Measurements from ENCODE around the gene RBM6. TPM values are rescaled to one million over a fixed set of nuclear protein-coding genes. Genes with fewer than 3 reads are reported as not detected.

RBM6 gene
- polyA plus RNA-seq, 3 donors, result 119 to 192 (median 135) TPM

DNA sequence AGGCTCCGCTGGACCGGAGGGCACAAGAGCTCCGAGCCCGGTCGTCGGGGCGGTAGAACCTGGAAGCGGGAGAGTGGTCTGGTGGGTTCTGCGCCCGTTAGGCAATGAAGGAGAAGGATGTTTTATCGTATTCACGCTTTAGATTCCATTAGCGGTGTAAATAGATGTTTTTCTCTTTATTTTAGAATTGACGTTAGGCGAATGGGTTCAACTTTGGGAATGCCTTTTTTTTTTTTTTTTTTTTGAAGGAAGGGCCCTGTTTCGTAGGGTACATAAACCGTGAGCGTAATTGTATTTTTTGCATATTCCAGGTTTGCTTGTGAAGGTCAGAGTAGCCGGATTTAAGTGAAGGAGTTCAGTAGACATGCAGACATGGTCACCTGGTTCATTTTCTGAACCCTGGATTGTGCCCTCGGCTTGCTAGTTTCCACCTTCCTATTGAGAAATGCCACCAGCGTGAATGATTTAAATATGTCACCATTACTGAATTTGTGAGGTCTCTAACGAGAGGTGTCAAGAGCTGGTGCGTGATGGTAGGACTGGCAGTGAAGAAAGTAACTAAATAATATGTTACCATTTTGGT lies 808 bp downstream of the RBM6 start:
- DNase-seq (ENCODE audit: extremely low read depth in 1 of 11, low read depth in 9 of 11, low spot score in 4 of 11), result no peak

GRCh38 chr3:49942651-49943050 lies 2.7 kb downstream of the RBM6 start:
- no peak for DNase-seq (ENCODE audit: extremely low read depth in 1 of 11, low read depth in 9 of 11, low spot score in 4 of 11)

- no peak for DNase-seq (ENCODE audit: extremely low read depth in 1 of 11, low read depth in 9 of 11, low spot score in 4 of 11)
These were observed 13.0 kb downstream of the RBM6 start for GRCh38 chr3:49952924-49953323.

DNA sequence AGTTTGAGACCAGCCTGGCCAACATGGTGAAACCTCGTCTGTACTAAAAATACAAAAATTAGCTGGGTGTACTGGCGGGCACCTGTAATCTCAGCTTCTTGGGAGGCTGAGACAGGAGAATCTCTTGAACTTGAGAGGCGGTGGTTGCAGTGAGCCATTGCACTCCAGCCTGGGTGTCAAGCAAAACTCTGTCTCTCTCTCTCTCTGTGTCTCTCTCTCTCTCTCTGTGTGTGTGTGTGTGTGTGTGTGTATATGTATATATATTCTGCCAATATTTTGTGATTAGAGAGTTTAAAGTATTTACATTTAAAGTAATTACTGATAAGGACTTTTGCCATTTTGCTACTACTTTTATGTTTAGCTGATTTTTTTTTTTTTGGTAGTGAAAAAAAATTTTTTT lies 15.7 kb downstream of the RBM6 start:
- no peak for DNase-seq (ENCODE audit: extremely low read depth in 1 of 11, low read depth in 9 of 11, low spot score in 4 of 11)

- no peak for DNase-seq (ENCODE audit: extremely low read depth in 1 of 11, low read depth in 9 of 11, low spot score in 4 of 11)
These were observed 26.4 kb downstream of the RBM6 start for GRCh38 chr3:49966233-49966942.

DNA sequence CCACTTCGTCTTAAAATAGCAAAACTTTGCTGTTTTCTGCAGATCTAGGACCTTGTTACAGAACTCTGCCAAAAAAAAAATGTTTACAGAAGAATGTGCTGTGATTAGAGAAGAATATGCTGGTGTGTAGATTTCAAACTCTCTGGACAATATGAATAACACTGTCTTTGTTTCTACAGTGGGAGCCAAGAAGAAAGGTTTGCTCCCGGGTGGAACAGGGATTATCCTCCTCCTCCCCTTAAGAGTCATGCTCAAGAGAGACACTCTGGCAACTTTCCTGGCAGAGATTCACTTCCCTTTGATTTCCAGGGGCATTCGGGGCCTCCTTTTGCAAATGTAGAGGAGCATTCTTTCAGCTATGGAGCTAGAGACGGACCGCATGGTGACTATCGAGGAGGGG lies 27.3 kb downstream of the RBM6 start:
- DNase-seq (ENCODE audit: extremely low read depth in 1 of 11, low read depth in 9 of 11, low spot score in 4 of 11), result no peak

DNA sequence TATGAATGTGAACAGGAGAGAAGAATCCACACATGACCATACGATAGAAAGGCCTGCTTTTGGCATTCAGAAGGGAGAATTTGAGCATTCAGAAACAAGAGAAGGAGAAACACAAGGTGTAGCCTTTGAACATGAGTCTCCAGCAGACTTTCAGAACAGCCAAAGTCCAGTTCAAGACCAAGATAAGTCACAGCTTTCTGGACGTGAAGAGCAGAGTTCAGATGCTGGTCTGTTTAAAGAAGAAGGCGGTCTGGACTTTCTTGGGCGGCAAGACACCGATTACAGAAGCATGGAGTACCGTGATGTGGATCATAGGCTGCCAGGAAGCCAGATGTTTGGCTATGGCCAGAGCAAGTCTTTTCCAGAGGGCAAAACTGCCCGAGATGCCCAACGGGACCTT lies 28.4 kb downstream of the RBM6 start:
- no peak for DNase-seq (ENCODE audit: extremely low read depth in 1 of 11, low read depth in 9 of 11, low spot score in 4 of 11)

- no peak for DNase-seq (ENCODE audit: extremely low read depth in 1 of 11, low read depth in 9 of 11, low spot score in 4 of 11)
These were observed 32.7 kb downstream of the RBM6 start for GRCh38 chr3:49972656-49973055.

DNA sequence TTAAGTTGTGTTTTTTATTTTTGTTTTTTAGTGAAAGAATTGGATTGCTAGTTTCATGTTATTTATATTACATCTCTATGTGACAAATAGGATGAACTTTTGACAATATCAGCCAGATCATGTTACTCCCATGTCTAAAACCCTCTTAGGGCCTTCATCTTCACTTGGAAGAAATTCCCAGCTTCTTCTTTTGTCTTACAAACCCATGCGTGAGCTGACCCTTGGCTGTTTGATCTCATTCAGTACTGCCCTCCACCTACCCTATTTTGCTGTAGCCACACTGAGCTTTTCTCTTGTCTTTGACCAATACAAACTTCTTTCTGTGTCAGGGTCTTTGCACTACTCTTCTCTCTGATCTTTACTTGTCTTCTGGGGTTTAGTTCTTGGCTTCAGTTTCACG lies 37.0 kb downstream of the RBM6 start:
- DNase-seq (ENCODE audit: extremely low read depth in 1 of 11, low read depth in 9 of 11, low spot score in 4 of 11), result no peak

DNA sequence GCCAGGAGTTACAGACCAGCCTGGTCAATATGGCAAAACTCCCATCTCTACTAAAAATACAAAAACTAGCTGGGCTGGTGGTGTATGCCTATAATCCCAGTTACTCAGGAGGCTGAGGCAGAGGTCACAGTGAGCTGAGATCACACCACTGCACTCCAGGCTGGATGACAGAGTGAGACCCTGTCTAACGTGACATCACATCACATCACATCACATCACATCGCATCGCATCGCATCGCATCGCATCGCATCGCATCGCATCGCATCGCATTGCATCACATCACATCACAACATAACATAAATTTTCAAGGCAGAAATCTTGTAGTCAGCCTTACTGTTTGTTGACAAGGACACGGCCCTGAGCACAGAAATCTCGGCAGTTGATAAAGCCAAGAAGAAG lies 44.4 kb downstream of the RBM6 start:
- DNase-seq (ENCODE audit: extremely low read depth in 1 of 11, low read depth in 9 of 11, low spot score in 4 of 11), result no peak

DNA sequence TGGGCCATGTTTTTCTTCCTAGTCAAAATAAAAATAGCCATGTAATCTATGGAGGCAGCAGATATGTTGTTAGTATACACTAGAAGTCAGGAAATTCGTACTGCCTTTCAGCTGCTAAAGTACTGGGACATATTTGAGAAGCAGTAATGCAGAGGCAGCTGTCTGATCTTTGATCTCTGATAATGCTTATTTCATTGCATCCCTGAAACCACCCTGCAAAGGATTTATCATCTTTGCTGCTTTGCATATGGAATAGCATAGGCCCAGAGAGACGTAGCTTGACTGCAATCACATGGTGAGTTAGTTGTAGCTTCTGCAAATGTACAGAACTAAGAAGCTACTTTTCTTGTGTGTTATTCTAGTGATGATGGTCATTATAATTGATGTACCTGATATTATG lies 52.4 kb downstream of the RBM6 start:
- no peak for DNase-seq (ENCODE audit: extremely low read depth in 1 of 11, low read depth in 9 of 11, low spot score in 4 of 11)

DNA sequence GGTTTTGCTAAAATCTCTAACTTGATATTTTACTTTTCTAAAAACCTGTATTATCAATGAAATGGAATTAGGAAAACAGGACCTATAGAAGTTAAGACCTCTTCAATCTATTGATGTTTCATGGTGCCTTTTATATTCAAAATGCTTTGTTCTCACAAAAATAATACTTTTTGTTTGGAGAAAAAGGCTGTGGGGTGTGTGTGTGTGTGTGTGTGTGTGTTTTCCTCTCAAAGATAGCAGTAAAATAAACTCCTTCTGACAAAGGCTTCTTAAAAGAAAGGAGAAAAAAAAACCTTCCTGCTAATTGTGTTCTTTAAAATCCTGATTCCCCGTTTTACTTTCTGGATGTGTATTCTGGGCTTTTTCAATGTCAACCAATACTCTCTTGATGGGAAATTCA lies 54.5 kb downstream of the RBM6 start:
- no peak for DNase-seq (ENCODE audit: extremely low read depth in 1 of 11, low read depth in 9 of 11, low spot score in 4 of 11)

- DNase-seq (ENCODE audit: extremely low read depth in 1 of 11, low read depth in 9 of 11, low spot score in 4 of 11), result no peak
These were observed 56.1 kb downstream of the RBM6 start for GRCh38 chr3:49996016-49996415.

- no peak for DNase-seq (ENCODE audit: extremely low read depth in 1 of 11, low read depth in 9 of 11, low spot score in 4 of 11)
These were observed 57.9 kb downstream of the RBM6 start for GRCh38 chr3:49997862-49998261.

DNA sequence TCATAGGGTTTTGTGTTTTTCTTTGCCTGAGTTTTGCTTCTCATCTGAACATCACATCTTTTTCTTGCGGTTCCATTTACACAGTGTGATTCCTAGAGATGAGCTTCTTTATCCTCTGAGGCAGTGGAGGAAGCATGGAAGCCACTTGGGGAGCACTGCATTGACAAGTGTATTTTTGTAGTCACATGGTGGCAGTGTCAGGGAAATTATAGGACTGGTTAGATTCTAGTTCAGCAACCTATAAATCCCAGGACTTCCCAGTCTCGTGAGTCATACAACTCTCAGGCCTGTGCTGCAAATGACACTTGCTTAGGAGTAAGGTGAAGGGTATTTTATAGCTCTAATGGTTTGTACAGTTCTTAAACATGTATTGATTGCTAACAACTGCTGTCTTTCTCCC lies 58.4 kb downstream of the RBM6 start:
- no peak for DNase-seq (ENCODE audit: extremely low read depth in 1 of 11, low read depth in 9 of 11, low spot score in 4 of 11)

DNA sequence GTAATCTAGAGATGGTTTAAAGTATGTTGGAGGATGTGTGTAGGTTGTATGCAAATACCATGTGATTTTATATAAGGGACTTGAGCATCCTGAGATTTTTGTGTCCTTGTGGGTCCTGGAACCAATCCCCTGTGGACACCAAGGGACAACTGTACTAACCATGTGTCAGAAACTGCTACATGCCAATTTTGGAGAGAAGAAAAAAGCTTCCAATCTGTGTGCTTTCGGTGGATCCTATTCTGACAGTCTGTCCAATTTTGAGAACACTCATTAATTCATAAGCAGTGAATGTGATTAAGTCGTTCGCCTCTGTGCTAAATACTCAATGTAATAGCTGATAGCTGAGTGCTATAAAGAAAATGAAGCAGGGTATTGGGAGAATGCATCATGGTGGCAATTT lies 61.6 kb downstream of the RBM6 start:
- no peak for DNase-seq (ENCODE audit: extremely low read depth in 1 of 11, low read depth in 9 of 11, low spot score in 4 of 11)

DNA sequence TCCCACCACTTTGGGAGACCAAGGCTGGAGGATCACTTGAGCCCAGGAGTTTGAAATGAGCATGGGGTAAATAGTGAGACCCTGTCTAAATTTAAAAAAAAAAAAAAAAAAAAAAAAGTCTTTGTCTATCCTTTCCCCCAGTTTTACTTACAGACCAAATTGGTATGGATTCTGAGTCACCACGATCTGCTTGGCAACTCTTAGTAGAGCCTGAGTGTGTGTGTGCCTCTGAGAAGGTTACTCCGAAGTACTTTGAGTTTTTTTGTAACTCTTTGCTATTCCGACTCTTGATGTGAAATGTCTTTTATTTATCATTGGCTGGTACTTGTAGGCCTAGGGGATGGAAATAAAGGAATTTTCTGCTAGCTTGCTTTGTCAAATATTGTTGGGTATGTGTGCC lies 63.3 kb downstream of the RBM6 start:
- DNase-seq (ENCODE audit: extremely low read depth in 1 of 11, low read depth in 9 of 11, low spot score in 4 of 11), result no peak

DNA sequence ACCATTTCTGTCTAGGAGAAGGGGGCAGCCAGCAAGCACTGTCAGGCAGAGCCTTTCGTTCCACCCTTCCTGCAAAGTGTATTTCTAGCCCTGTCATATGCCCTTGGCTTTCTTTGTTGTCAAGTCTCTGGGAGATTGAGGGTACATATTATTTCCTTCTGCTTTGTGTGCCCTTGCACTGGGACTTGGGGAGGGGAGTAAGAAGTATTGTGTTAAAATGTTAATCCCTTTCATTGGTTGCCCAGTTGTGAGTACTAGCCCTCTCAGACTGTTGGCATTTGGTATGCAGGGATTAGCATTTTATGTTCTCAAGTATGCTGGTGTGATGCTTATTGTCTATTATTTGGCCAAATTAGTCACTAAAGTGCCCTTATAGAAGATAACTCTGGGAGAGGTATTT lies 63.9 kb downstream of the RBM6 start:
- no peak for DNase-seq (ENCODE audit: extremely low read depth in 1 of 11, low read depth in 9 of 11, low spot score in 4 of 11)

DNA sequence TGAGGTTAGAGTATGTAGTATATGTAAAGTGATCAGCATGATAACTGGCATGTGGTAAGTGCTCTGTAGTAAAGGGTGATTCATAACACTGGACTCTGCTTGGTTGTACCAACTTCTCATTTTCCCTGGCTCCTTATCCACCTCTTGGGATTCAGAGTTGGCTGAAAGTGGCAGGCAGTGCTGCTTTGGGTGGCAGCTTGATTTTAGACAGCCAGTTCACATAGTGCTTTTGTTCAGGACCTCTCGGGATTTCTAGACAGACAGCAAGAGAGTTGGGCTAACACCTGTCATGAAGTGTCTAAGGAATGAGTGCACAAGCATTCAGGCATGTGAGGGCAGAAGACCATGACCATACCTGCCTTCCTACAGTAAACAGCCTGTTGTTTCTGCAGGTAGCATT lies 69.0 kb downstream of the RBM6 start:
- no peak for DNase-seq (ENCODE audit: extremely low read depth in 1 of 11, low read depth in 9 of 11, low spot score in 4 of 11)

DNA sequence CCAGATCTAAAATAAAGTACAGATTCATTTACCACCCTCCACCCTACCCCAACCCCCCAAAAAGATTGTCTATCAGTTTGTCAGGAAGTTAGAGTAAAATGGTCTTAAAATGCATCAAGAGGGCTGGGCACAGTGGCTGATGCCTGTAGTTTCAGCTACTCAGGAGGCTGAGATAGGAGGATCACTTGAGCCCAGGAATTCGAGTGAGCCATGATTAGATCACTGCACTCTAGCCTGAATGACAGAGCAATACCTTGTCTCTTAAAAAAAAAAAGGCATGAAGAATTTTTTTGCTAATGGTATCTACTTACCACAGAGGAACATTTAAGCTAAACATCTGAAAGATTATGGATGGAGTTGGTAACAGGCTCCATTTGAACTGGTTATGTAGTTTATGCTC lies 71.0 kb downstream of the RBM6 start:
- DNase-seq (ENCODE audit: extremely low read depth in 1 of 11, low read depth in 9 of 11, low spot score in 4 of 11), result no peak

- no peak for DNase-seq (ENCODE audit: extremely low read depth in 1 of 11, low read depth in 9 of 11, low spot score in 4 of 11)
These were observed 76.0 kb downstream of the RBM6 start for GRCh38 chr3:50015918-50016317.

All from renal cortex interstitium (tissue), 11 donors.